Spleen (tissue), 7 donors: ENCODE data around the gene CSTPP1.
"Not testable (repeated sequence)": the region's sequence is repeated elsewhere in the genome, so short reads cannot be mapped to it uniquely, and the experiment has no call there.

ENCODE experiments used
- CTCF ChIP-seq, 11 experiments: fragments of 200-600 bp in 7 of 11; fragments of 450-650 bp in 4 of 11; sonication (generic) in 4 of 11; IDR thresholded peaks in 8 of 11; conservative IDR thresholded peaks in 3 of 11; 1 replicate in 7 of 11; 2 replicates in 4 of 11; pipeline versions ENCODE4 v1.4.0 to v1.8.0; 2016 to 2021; ENCODE audit warnings: antibody characterized with exemption in 11 of 11, inconsistent platforms in 4 of 11, mild to moderate bottlenecking in 1 of 11
- POLR2A ChIP-seq, 3 donors: fragments of 450-650 bp; IDR thresholded peaks; one replicate each; pipeline ENCODE4 v1.5.1; 2017; ENCODE audit warnings: antibody characterized with exemption in 3 of 3, mild to moderate bottlenecking in 1 of 3
- POLR2AphosphoS5 ChIP-seq, 3 donors: sonication (generic); formaldehyde crosslinking; IDR thresholded peaks; one replicate each; pipeline ENCODE4 v1.5.1; 2017; ENCODE audit warnings: antibody characterized with exemption in 3 of 3
- donor health status: DM: no; HTN: no; CAD: no; lungs with moderate emphysema.
- donor health status: DM: no; HTN: no; CAD: no.
- donor health status: DM: no; HTN: no; CAD: no.

GRCh38 chr11:46997796-46998195 lies 61.2 kb downstream of the CSTPP1 start:
- TF ChIP-seq POLR2A (IDR thresholded peaks at IDR 0.05); CTCF (IDR thresholded peaks at IDR 0.05 in 8 of 11, conservative IDR thresholded peaks at IDR 0.05 in 3 of 11); POLR2AphosphoS5 (IDR thresholded peaks at IDR 0.05): not testable (repeated sequence)
